ENCODE results near the gene ARHGEF12.
A peak's percentile ranks its signal among the peaks of the same experiment; 100 is the strongest.

The ARHGEF12 gene

DNA sequence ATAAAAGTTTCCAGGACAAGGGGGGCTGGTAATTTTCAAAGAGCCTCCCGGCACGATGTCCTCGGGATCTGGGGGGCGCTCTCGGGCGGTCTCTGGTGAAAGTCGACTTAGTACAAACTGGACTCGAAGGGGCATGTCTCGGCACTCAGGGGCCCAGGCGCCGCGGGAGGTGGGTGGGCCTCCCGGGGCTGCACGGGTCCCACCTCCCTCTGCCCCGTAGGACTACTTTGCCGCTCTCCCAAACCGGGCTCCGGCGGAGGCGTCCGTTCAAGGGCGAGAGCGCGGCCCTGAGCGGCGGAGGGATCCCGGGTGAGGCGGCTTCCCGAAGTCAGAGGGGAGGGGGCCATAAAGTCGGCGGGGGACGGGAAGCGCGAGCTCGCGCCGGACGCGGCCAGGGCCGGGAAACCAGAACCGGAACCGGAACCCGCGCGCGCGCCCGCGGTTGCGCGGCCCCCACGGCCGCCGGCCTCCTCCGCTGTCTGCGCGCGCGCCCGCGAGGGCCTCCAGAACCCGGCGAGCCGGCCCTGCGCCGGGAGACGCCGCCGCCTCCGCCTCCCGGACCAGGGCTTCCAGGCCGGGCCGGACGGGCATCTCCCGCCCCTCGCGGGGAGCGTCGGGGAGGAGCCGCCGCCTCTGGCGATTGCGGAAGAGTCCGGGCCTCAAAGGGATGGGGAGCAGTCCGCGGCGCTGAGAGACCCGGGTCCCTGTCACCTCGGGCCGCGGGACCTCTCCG, at the start of gene ARHGEF12:
Gene ARHGEF12 (plus strand): TSS at position 506 of the 733 bp plus-strand sequence. CDS start 831 bp downstream, outside the sequence.
- DNase-seq: peak; percentile 82

GRCh38 chr11:120288021-120288420, 48.2 kb upstream of the ARHGEF12 start:
- no peak for DNase-seq

- DNase-seq: no peak
Measured at GRCh38 chr11:120289426-120289825, 46.8 kb upstream of the ARHGEF12 start.

DNA sequence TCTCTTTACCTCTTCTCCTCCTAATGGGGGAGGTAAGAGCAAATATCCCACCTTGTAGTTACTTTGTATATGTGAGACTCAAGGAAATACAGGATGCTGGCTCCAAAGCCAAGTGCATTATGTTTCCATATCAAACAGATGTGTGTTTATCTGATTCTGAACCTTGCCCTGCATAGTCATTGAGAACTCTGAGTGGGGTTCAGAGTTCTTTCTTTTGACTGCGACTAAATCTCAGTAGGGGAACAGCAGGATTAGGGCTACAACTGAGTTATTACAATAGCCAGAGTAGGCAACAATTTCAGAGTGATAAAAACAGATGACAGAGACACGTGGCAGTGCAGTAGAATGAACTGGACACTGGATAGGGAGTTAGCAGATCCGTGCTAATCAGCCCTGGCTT, 45.3 kb upstream of the ARHGEF12 start:
- no peak for DNase-seq

- no peak for DNase-seq
Measured at GRCh38 chr11:120293038-120293800, 43.0 kb upstream of the ARHGEF12 start.

DNA sequence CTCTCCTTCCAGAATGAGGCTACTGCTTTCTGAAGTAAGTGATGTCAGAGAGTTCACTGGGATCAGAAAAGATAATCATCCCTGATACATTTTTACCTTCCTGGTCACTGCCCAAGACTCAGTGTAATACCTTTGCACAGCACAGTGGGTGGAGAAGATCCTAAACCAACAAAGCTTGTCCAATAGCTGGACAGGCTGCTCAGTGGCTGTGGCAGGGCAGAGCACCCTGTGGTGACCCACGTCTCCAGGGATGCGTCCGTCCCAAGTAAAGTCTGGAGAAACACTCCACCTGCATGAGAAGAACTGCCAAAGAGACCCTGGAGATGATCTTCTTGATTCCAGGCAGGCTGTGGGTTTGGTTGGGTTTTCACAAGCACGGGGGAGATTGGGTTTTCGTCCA, 42.1 kb upstream of the ARHGEF12 start:
- no peak for DNase-seq

DNA sequence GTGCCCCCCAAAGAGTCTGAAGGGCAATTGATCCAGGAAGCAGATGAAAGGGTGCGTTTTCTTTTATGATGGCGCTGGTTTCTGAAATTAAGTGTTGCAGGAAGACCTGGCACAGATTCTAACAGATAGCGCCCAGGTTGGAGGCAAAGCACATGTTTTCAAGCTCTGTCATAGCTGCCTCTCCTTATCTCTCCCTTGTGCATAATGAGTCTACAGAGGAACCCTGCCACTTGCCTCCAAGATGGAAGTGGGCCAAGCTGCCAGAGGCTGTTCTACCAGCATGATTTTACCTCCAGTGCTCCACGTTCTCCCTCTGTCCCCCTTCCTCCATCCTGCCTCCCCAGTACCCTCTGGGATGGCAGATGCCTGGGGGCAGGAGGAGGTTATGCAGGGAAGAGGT, 41.1 kb upstream of the ARHGEF12 start:
- no peak for DNase-seq

DNA sequence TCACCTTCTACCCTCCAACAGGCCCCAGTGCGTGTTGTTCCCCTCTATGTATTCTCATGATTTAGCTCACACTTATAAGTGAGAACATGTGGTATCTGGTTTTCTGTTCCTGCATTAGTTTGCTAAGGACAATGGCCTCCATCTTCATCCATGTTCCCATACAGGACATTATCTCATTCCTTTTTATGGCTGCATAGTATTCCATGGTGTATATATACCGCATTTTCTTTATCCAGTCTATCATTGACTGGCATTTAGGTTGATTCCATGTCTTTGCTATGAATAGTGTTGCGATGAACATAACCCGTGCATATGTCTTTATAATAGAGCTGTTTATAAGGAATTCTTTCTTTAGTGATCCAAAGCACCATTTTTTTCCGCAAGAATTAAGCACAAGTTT, 39.7 kb upstream of the ARHGEF12 start:
- no peak for DNase-seq

GRCh38 chr11:120298461-120298860, 37.8 kb upstream of the ARHGEF12 start:
- no peak for DNase-seq

DNA sequence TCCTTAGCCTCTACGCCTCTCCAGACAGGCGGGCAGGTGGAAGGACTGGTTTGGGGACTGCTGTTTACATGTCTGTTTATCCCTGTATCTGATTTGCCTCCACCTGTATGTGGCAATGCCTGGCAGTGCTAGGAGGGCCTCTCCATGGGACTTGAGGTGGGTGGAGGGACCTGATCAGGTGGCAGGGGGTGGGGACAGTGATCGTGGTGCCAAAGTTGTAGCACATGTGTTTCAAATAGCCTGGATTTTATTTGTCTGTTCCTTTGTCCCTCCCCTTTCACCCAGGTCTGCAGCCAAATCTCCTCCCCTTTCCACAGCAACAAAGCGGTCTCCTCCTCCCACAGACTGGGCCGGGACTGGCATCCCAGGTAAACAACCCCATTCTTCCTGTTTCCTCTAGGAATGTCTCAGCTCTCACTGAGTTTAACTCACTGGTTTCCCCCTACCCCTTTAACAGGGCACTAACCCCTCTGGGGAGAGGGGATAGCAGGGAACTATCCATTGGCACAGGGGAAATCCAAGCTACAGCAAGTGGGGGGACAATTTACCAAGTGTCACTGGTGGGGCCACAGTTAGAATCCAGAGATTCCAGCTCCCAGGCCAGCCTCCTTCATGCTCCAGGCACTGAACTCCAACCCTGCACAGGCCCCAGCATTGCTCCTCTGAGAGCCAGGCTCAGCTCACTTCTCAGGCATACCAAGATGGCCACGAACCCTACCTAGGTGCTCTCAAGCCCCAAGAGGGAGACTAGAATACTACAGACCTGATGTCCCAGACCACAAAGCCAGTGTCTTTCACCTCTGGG, 34.0 kb upstream of the ARHGEF12 start:
- no peak for DNase-seq

- DNase-seq: peak; percentile 53
Measured at GRCh38 chr11:120303004-120303637, 33.1 kb upstream of the ARHGEF12 start.

GRCh38 chr11:120304526-120304925, 31.7 kb upstream of the ARHGEF12 start:
- DNase-seq: no peak

DNA sequence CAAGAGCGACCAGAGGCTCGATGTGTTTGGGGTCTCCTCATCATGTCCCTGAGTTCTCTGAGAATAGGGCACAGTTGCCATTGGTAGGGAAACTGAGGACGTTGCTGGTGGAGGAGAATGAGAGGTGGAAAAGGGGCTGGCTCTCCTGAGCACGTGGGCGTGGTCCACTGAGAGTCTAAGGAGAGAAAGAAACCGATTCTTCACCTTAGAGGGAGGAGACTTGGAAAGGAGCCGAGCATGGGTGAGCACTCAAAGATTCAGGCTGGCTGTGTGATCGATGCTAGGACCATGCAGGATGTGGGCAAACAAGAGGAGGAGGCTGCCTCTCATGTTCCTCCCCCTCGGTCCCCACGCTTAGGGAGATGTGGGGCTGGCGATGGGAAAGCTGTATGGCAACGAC, 30.9 kb upstream of the ARHGEF12 start:
- DNase-seq: no peak

GRCh38 chr11:120306519-120307242, 29.5 kb upstream of the ARHGEF12 start:
- no peak for DNase-seq

DNA sequence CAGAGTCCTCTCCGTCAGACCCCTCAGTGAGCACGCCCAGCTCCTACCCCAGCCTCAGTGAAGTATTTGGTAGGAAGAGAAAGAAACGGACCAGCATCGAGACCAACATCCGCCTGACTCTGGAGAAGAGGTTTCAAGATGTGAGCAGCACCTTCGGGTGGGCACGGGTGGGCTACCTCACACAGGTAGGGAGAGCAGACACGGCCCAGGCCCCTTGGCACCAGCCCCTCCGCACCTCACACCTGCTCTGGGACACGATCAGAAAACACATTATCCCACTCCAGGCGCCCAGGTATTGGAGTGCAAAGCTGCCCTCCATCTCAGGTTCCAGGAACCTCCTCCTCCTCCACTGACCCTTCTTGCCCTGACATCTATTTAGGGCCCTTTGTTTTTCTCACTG, 28.7 kb upstream of the ARHGEF12 start:
- no peak for DNase-seq

DNA sequence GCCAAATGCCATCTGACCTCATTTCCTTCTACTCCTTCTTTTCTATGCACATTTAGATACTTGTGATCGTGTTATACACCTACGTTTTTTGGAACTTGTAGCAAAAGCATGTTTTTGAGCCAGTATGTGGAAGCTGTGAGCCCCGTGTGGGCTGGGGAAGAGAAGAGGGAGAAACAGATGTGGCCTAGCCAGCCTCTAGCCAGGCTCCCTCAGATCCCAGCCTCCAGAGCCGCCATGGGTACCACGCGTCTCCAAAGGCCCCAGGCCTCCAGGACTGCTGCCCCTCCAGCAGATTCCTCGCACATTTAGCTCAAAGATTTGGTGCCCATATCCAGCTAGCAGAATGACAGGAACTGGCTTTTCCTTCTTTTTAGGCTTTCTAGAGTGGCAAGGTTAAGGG, 28.1 kb upstream of the ARHGEF12 start:
- no peak for DNase-seq

GRCh38 chr11:120310870-120311269, 25.3 kb upstream of the ARHGEF12 start:
- DNase-seq: no peak

GRCh38 chr11:120314861-120315260, 21.4 kb upstream of the ARHGEF12 start:
- DNase-seq: no peak

DNA sequence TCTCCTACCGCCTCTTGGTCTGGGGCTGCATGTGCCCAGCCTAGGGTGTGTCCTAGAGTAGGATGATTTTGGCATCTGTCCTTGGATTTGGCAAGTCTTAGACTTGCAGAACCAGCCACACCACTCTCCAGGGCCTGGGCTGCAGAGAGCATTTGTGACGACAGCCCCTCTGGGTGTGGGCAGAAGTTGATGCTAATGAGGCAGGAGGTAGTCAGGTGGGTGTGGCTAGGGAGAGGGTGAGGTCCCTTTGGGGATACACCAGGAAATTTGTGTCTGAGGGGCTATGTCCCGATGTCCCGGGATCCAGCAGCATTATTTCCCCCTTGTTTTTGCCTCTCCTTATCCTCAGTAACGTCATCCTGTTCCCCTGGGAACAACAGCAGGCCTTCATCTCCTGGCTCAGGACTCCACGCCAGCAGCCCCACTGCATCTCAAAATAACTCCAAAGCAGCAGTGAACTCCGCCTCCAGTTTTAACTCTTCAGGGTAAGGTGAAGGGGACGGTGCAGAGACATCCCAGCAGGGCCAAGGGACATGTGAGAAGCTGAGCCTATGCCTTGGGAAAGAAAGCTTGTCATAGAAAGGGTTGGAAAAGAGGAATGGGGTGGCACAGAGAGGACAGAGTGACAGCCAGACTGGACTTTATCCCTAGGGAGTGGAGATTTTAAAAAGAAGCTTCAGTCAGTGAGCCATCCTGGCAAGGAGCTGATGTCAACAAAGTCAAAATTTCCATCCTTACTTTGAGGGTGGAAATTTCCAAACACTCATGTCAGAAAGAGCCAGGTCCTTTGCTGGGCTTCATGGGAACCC, 19.1 kb upstream of the ARHGEF12 start:
- no peak for DNase-seq

GRCh38 chr11:120317689-120318480, 18.3 kb upstream of the ARHGEF12 start:
- no peak for DNase-seq

- no peak for DNase-seq
Measured at GRCh38 chr11:120318906-120319305, 17.3 kb upstream of the ARHGEF12 start.
